ENCODE results near the gene GIT2. TPM values are rescaled to one million over a fixed set of nuclear protein-coding genes. Genes with fewer than 3 reads are reported as not detected.

GIT2 gene
- total and polyA plus RNA-seq, 2 experiments from 2014 or later = 15.8 to 20.9 TPM

GRCh38 chr12:109998241-109998903, 2.2 kb upstream of the GIT2 start:
- H3K79me2 ChIP-seq (replicated peaks; ENCODE audit: insufficient read depth) = peaks cover 17% of the 10 kb centered on the region
- no peak overlapping the region for H3K27ac ChIP-seq (ENCODE audit: low read depth)
- no peak for DNase-seq (ENCODE audit: low spot score)

More at GRCh38 chr12:109998241-109998903, 2.2 kb upstream of the GIT2 start:
- Mint-ChIP-seq H3K27ac (peak overlapping the region; percentile 99; the same call in 1 of the 2 replicates), H3K4me1 (peaks cover 19% of the 10 kb centered on the region), H3K27me3 (ENCODE audit: insufficient read depth, low read depth, poor library complexity) (peaks cover 16% of the 10 kb centered on the region), H3K9me3 (no peaks in the 10 kb centered on the region), H3K4me3 (peak overlapping the region; percentile 85), H3K36me3 (ENCODE audit: low read depth) (no peaks in the 10 kb centered on the region; the same call in 2 of the 3 replicates)
- peaks cover 19% of the 10 kb centered on the region for H3K27me3 ChIP-seq (ENCODE audit: insufficient read depth)
- H3F3A ChIP-seq (replicated peaks; ENCODE audit: low read depth) = 0 out of 2 replicates have a peak, but pooled peaks cover 2% of the 10 kb centered on the region
- peak overlapping the region; percentile 79 for H3K4me3 ChIP-seq
- H3K9me2 ChIP-seq (ENCODE audit: insufficient read depth) = 0 out of 2 replicates have a peak, but pooled peaks cover 3% of the 10 kb centered on the region
- TF ChIP-seq ZNF462 (CRISPR knock-in tag; IDR thresholded peaks at IDR 0.05) (no peak), ZNF114 (CRISPR knock-in tag; IDR thresholded peaks at IDR 0.05) (no peak), ETS1 (IDR thresholded peaks at IDR 0.05) (no peak), POLR2AphosphoS5 (IDR thresholded peaks at IDR 0.05; ENCODE audit: low read depth) (no peak), EZH2 (IDR thresholded peaks at IDR 0.05; ENCODE audit: low read depth, unreplicated experiment) (no peak), CREB1 (CRISPR knock-in tag; IDR thresholded peaks at IDR 0.05; ENCODE audit: low read depth) (no peak), EZH2phosphoT487 (IDR thresholded peaks at IDR 0.05; ENCODE audit: unreplicated experiment) (no peak), CTCF (conservative IDR thresholded peaks at IDR 0.05; ENCODE audit: low read depth in 2 of 2) (no peak), JUNB (IDR thresholded peaks at IDR 0.05; ENCODE audit: unreplicated experiment) (no peak), REST (IDR thresholded peaks at IDR 0.05; ENCODE audit: unreplicated experiment) (no peak)
- no peaks in the 10 kb centered on the region for H3K36me3 ChIP-seq (ENCODE audit: insufficient read depth)
- peaks cover 25% of the 10 kb centered on the region for H3K4me1 ChIP-seq (ENCODE audit: insufficient read depth)
- H2AFZ ChIP-seq = peak overlapping the region; percentile 38; the same call in 1 of the 2 replicates
- ATAC-seq = no peak
- peaks cover 12% of the 10 kb centered on the region for H4K20me1 ChIP-seq (replicated peaks; ENCODE audit: insufficient read depth)
- peak overlapping the region; percentile 99 for H3K4me2 ChIP-seq

All from GM23338 (cell line).